ENCODE results near the gene CDYL.

CDYL gene, protein sequence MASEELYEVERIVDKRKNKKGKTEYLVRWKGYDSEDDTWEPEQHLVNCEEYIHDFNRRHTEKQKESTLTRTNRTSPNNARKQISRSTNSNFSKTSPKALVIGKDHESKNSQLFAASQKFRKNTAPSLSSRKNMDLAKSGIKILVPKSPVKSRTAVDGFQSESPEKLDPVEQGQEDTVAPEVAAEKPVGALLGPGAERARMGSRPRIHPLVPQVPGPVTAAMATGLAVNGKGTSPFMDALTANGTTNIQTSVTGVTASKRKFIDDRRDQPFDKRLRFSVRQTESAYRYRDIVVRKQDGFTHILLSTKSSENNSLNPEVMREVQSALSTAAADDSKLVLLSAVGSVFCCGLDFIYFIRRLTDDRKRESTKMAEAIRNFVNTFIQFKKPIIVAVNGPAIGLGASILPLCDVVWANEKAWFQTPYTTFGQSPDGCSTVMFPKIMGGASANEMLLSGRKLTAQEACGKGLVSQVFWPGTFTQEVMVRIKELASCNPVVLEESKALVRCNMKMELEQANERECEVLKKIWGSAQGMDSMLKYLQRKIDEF

DNA sequence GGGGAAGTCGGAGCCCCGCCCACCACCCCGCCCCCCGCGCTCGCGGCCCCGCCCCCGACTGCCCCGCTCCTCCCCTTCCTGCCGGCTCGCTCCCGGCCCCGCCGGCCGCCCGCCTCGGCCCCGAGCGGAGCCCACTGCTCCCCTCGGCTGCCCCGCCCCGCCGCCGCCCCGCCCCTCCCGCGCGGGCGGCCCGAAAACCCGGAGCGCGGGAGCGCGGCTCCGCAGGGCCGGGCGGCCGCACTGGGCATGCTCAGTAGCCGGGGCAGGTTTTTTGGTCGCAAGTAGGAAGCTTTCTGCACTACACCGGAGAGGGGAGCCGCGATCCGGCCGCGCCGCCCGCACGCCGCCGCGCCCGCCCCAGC, at the start of gene CDYL:
CDYL (plus strand) TSS at position 274 of the 362 bp plus-strand sequence. CDS start 380 bp downstream, outside the sequence.
- no peak for DNase-seq (ENCODE audit: low read depth, low spot score)

- DNase-seq (ENCODE audit: low read depth, low spot score), result no peak
Measured at GRCh38 chr6:4726645-4727044, 49.6 kb upstream of the CDYL start.

GRCh38 chr6:4727217-4727616, 49.0 kb upstream of the CDYL start:
- DNase-seq (ENCODE audit: low read depth, low spot score), result no peak

DNA sequence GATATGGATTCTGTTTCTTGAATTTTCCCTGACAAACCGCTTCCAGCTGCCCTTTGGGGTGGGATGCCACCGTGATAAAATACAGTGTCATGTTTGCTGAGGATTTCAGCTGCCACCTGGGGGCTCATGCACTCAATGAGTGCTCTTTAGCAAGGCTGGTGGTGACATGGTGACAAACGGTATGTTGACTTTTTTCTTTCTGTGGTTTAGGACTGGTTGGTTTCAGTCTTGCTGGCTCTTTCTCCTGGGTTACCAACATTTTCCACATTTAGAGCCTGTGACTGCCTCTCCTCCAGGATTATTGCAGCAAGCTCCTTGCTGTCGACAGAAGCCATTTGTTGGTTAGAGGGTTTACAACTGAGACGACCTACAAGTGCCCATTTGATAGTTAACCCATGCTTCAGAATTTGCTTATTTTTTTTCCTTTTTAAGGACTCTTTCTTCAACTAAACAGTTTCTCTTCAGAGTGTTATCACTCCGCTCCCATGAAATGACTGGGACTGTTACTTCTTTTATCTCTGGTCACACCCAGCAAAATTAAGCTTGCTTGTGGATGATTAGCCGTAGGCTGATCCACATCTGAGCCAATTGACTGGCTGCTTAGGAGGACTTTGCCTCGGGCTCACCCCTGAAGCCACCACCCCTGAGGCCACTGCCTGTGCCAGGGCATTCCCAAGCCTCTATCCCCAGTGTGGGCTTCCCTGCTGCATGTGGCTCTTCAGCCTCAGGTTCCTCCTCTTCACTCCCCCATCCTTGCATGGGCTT, 48.4 kb upstream of the CDYL start:
- DNase-seq (ENCODE audit: low read depth, low spot score), result no peak

DNA sequence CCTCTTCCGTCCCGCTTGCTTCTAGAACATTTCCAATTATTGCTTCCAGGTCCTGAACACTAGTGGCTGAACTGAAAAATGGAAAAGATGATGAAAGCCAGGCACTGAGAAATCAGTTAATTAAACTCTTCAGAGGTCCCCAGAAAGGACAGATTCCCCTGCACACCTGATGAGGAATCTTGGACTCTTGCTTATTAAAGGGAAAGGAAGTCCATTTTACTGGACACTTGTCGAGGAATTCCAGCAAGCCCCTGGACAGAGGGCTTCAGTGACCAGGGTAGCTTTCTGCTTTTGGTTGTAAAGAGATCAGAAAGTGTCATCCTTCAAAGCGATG, 47.8 kb upstream of the CDYL start:
- DNase-seq (ENCODE audit: low read depth, low spot score), result no peak

DNA sequence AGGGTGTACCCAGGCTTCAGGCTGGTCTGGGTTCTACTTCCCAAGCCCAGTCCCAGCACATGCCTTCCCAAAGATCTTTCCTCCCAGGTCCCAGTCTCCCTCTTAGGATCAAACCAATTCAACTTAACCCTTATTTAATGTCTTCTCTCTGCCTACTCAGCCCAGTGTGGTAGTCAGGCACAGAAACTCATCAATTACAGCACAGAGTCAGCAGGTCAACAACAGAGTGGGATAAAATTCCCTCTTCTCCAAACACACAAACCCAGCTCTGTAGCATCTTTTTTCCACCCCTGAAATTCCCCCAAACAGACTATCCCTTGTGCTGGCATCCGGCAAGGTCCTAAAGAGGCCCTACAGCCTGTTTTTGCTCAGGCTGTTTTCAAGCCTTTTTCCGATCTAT, 47.3 kb upstream of the CDYL start:
- DNase-seq (ENCODE audit: low read depth, low spot score), result no peak

- no peak for DNase-seq (ENCODE audit: low read depth, low spot score)
Measured at GRCh38 chr6:4731996-4732395, 44.2 kb upstream of the CDYL start.

- peak; percentile 30 for DNase-seq (ENCODE audit: low read depth, low spot score)
Measured at GRCh38 chr6:4732691-4733315, 43.4 kb upstream of the CDYL start.

GRCh38 chr6:4736371-4736873, 39.8 kb upstream of the CDYL start:
- DNase-seq (ENCODE audit: low read depth, low spot score), result no peak

- DNase-seq (ENCODE audit: low read depth, low spot score), result no peak
Measured at GRCh38 chr6:4740032-4740431, 36.2 kb upstream of the CDYL start.

GRCh38 chr6:4743062-4743461, 33.1 kb upstream of the CDYL start:
- no peak for DNase-seq (ENCODE audit: low read depth, low spot score)

DNA sequence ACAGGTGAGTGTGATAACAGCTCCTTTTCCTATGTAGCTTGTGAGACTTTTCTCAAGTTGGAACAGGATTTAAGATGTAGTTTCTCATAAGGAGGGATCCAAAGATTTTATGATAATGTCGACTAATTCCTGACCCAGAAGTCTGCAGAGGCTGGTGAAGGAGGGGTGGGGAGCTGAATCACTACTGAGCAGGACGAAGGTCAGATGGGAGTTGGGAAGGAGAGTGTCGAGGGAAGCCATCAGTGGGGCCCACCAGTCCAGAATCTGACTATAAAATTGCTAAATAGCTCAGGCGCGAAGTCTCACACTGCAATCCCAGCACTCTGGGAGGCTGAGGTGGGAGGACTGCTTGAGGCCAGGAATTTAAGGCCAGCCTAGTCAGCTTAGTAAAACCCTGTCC, 32.3 kb upstream of the CDYL start:
- no peak for DNase-seq (ENCODE audit: low read depth, low spot score)

DNA sequence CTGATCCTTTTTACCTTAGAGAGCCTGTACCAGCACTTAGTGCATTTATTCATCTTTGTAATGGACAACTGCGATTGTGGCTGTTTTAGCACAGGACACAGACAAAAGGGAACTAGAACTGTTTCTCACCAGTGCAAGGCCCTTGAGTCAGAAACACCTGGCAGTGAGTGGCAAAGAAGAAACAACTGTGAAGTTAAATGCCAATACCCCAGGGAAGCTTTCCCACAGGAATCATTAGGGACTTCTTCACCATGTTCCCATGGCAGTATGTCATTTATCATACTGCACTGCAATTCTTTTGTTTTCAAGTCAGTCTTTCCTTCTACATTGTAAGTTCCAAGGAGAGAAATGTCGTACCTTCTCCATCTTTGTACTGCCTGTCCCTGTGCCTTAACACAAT, 28.6 kb upstream of the CDYL start:
- no peak for DNase-seq (ENCODE audit: low read depth, low spot score)

DNA sequence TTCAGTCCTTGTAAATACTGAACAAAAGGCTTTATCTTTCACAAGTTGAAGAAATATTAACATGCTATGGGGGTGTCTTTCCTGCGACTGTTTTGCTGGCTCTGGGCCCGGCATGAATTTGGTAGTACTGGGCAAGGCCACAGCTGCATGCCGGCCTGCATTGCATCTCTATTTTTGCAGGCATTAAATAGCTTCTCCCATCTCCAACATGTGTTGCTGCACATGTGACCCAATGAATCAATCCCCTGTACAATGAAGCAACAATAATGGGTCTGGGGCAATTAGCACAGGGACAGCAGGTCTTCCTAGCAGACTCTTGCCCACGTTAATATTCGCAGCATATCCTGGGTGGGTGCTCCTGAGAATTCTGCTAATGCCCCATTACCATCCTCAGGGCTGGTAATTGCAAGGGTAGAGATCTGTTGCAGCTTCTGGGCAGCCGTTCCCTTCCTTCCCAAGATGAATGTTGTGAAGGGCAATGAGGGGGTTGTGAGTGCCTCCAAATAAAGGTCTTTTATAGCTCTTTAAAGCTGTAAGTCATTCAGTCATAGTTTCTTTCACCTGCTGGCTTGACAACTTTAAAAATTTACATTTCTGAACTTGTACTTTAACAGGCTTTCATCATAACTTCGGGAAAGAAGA, 24.3 kb upstream of the CDYL start:
- no peak for DNase-seq (ENCODE audit: low read depth, low spot score)

DNA sequence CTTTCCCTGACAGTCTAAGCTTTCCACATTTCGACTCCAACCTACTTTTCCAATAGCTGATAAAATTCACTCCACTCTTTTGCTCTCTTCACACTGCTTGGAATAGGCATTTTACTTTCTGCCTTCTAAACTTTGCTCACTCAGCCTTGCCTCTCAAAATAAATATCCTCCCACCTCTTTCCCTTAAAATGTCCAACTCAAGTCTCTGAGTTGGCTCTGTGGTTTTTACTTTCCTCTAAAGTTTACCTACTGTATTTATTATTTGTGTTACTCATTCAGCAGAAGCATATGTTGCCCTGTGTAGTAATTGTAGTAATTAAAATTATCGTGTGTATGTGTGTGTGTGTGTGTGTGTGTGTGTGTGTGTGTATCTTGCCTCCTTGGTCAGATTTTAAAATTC, 20.0 kb upstream of the CDYL start:
- DNase-seq (ENCODE audit: low read depth, low spot score), result no peak

- DNase-seq (ENCODE audit: low read depth, low spot score), result no peak
Measured at GRCh38 chr6:4759997-4760396, 16.2 kb upstream of the CDYL start.

DNA sequence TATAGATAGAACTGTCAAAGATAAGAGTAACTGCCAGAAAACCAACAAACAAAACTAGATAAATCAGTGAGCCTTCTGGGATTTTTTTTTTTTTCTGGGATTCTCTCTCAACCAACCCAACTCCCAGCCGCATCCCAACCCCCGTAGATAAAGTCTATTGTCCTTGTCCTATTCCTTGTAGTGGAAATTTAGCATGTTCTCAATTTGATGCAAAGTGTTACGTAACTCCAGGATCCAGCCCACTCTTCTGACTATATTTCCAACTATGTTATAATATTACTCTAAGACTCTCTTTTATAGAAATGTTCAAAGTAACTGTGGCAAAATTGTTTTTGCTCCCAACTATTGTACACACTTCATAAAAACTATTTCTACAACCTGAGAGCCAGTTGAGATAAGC, 15.4 kb upstream of the CDYL start:
- DNase-seq (ENCODE audit: low read depth, low spot score), result no peak

GRCh38 chr6:4762294-4762693, 13.9 kb upstream of the CDYL start:
- DNase-seq (ENCODE audit: low read depth, low spot score), result no peak

GRCh38 chr6:4763921-4764320, 12.3 kb upstream of the CDYL start:
- DNase-seq (ENCODE audit: low read depth, low spot score), result no peak

DNA sequence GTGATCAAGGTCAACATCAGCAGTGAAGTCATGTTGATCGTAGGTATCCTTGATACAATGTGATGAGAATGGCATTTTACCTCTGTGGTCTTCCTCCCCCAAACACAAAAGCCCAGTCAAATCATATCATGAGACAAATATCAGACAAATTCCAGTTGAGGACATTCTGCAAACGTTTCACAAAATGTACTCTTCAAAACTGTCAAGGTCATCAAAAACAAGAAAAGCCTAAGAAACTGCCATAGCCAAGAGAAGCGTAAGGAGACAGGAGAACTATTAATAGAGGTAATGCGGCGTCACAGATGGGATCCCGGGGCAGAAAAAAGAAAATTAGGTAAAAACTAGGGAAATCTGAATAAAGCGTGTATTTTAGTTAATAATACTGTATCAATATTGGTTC, 7.4 kb upstream of the CDYL start:
- DNase-seq (ENCODE audit: low read depth, low spot score), result no peak

GRCh38 chr6:4772750-4773149, 3.5 kb upstream of the CDYL start:
- no peak for DNase-seq (ENCODE audit: low read depth, low spot score)

GRCh38 chr6:4773181-4773580, 3.0 kb upstream of the CDYL start:
- DNase-seq (ENCODE audit: low read depth, low spot score), result no peak

All from brain pericyte (primary cell).